Common myeloid progenitor, CD34-positive (primary cell): ENCODE data around the gene TSPAN5.

Source experiments
- CTCF ChIA-PET: fragments of 350-600 bp; sonication (Branson Sonifier 250); formaldehyde crosslinking; loops from one replicate; lab custom pipeline; 2021; ENCODE audit warnings: antibody characterized with exemption; lab: Charles Lee
- POLR2A ChIA-PET: fragments of 350-600 bp; sonication (Branson Sonifier 250); formaldehyde crosslinking; loops from one replicate; lab custom pipeline; 2021; ENCODE audit warnings: antibody characterized with exemption; lab: Charles Lee
- DNase-seq, 3 donors: peaks; one replicate each; pipeline versions ENCODE4 v3.0.0 to v3.0.0-alpha.2; 2013
- H3K27ac ChIP-seq, 2 experiments: 1 replicate in 1 of 2; 2 replicates in 1 of 2; pipeline ENCODE4 v1.7.0; 2013; ENCODE audit warnings: inconsistent platforms in 2 of 2, low read length in 2 of 2, mild to moderate bottlenecking in 2 of 2, low read depth in 1 of 2, moderate library complexity in 1 of 2; ENCODE audit not compliant: severe bottlenecking in 2 of 2, insufficient read depth in 1 of 2, poor library complexity in 1 of 2
- H3K27me3 ChIP-seq, 5 experiments: replicated peaks in 2 of 5; 1 replicate in 3 of 5; 2 replicates in 2 of 5; pipeline versions ENCODE4 v1.6.1 to v1.7.0; 2013; ENCODE audit warnings: low read length in 4 of 5, mild to moderate bottlenecking in 2 of 5, moderate library complexity in 2 of 5, inconsistent platforms in 1 of 5; ENCODE audit not compliant: insufficient read depth in 5 of 5, control insufficient read depth in 4 of 5
- H3K36me3 ChIP-seq, 4 experiments: 1 replicate in 2 of 4; 2 replicates in 2 of 4; pipeline versions ENCODE4 v1.6.1 to v1.7.0; 2013; ENCODE audit warnings: low read length in 3 of 4, control low read depth in 1 of 4, mild to moderate bottlenecking in 1 of 4; ENCODE audit not compliant: control insufficient read depth in 4 of 4, insufficient read depth in 4 of 4
- H3K4me1 ChIP-seq, 4 experiments: 1 replicate in 3 of 4; 2 replicates in 1 of 4; pipeline versions ENCODE4 v1.6.1 to v1.7.1; 2013; ENCODE audit warnings: low read length in 3 of 4, mild to moderate bottlenecking in 3 of 4, control low read depth in 1 of 4, inconsistent platforms in 1 of 4, moderate library complexity in 1 of 4; ENCODE audit not compliant: control insufficient read depth in 4 of 4, insufficient read depth in 4 of 4; ENCODE audit errors: control extremely low read depth in 1 of 4
- H3K4me3 ChIP-seq, 7 experiments: 1 replicate in 4 of 7; 2 replicates in 3 of 7; pipeline versions ENCODE4 v1.5.1 to v1.7.0; 2013; ENCODE audit warnings: mild to moderate bottlenecking in 7 of 7, low read length in 6 of 7, moderate library complexity in 6 of 7, inconsistent platforms in 2 of 7, low read depth in 2 of 7, control low read depth in 1 of 7; ENCODE audit not compliant: insufficient read depth in 4 of 7, control insufficient read depth in 1 of 7; ENCODE audit errors: extremely low read depth in 1 of 7
- H3K9me3 ChIP-seq, 5 experiments: 1 replicate in 4 of 5; 2 replicates in 1 of 5; pipeline versions ENCODE4 v1.6.1 to v1.7.1; 2013; ENCODE audit warnings: low read length in 4 of 5, mild to moderate bottlenecking in 2 of 5, inconsistent platforms in 1 of 5, low read depth in 1 of 5, moderate library complexity in 1 of 5; ENCODE audit not compliant: control insufficient read depth in 4 of 5, insufficient read depth in 2 of 5; ENCODE audit errors: control extremely low read depth in 1 of 5
- WGBS: methylation state at CpG from one replicate; pipeline ENCODE4 v1.1.5; 2013; ENCODE audit not compliant: insufficient coverage; 5-methylcytosine and 5-hydroxymethylcytosine counted together

Gene TSPAN5

DNA sequence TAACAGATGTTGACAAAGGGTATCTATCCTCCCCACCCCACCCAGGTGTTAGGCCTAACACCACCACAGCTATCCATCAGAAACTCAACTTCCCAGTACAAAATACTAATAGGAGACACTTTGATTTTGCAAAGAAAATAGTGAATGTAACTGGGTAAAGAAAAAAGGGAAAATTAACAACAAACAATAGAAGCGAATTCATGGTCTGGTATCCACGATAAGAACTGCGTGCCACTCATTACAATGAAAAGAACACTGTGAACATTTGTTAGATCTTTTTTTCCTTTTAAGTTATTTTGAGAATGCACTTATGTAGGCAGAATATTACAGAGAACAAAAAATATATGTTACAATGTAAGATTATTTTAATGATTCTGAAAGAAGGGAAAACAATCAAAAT, 12.0 kb downstream of the TSPAN5 start:
- Histone ChIP-seq H3K4me3 (no peak overlapping the region), H3K36me3 (peaks cover 0 to 2% (median 0%) of the 10 kb centered on the region in 4 experiments)
- no CpG with 5 or more reads among the region's 3 CpGs for WGBS

GRCh38 chr4:98645527-98645926, 12.9 kb downstream of the TSPAN5 start:
- ChIA-PET POLR2A (no interaction called here), CTCF (interaction anchor here (1.1 kb wide), 1 partner anchor 282 kb away, joined by 3 read pairs; no protein-coding TSS in a partner anchor)
- H3K9me3 ChIP-seq: peaks cover 0 to 3% (median 0%) of the 10 kb centered on the region in 5 experiments
- H3K36me3 ChIP-seq: no peaks in the 10 kb centered on the region
- H3K27me3 ChIP-seq: no peaks in the 10 kb centered on the region
- H3K27ac ChIP-seq: no peak overlapping the region
- H3K4me1 ChIP-seq: no peaks in the 10 kb centered on the region
- no peak overlapping the region for H3K4me3 ChIP-seq
- WGBS: 97% methylated on average over 5 of the region's 6 CpGs
- DNase-seq: no peak

More for the DNA sequence above, 12.0 kb downstream of the TSPAN5 start:
- Histone ChIP-seq H3K9me3 (peaks cover 0 to 4% (median 2%) of the 10 kb centered on the region in 5 experiments), H3K27ac (no peak overlapping the region), H3K4me1 (no peaks in the 10 kb centered on the region), H3K27me3 (no peaks in the 10 kb centered on the region)
- POLR2A ChIA-PET: no interaction called here
- no peak for DNase-seq
- CTCF ChIA-PET: interaction anchor here (1.1 kb wide), 1 partner anchor 281 kb away, joined by 3 read pairs; no protein-coding TSS in a partner anchor

GRCh38 chr4:98643755-98644154, 14.7 kb downstream of the TSPAN5 start:
- H3K27ac ChIP-seq: no peak overlapping the region
- ChIA-PET POLR2A (no interaction called here), CTCF (no interaction called here)
- H3K4me3 ChIP-seq: no peak overlapping the region
- H3K36me3 ChIP-seq: no peaks in the 10 kb centered on the region
- DNase-seq: no peak
- no peaks in the 10 kb centered on the region for H3K4me1 ChIP-seq
- no peaks in the 10 kb centered on the region for H3K27me3 ChIP-seq
- WGBS: 80% methylated on average over 1 of the region's 2 CpGs
- no peaks in the 10 kb centered on the region for H3K9me3 ChIP-seq

DNA sequence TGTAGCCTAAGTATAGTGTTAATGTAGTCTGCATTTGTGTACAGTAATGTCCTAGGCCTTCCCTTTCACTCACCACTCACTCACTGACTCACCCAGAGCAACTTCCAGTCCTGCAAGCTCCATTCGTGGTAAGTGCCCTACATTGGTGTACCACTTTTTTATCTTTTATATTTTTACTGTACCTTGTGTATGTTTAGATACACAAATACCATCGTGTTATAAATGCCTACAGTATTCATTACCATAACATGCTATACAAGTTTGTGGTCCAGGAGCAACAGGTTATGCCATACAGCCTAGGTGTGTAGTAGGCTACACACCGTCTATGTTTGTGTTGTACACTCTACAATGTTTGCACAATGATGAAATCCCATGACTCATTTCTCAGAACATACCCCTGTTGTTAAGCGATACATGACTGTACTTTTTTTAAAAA, 15.4 kb downstream of the TSPAN5 start:
- no CpG with 5 or more reads among the region's 4 CpGs for WGBS
- H3K27ac ChIP-seq: no peak overlapping the region
- H3K9me3 ChIP-seq: no peaks in the 10 kb centered on the region
- no peaks in the 10 kb centered on the region for H3K27me3 ChIP-seq
- H3K4me1 ChIP-seq: no peaks in the 10 kb centered on the region
- no peak for DNase-seq
- CTCF ChIA-PET: no interaction called here
- no peaks in the 10 kb centered on the region for H3K36me3 ChIP-seq
- POLR2A ChIA-PET: no interaction called here
- H3K4me3 ChIP-seq: no peak overlapping the region

GRCh38 chr4:98641906-98642668, 16.3 kb downstream of the TSPAN5 start:
- DNase-seq: no peak
- ChIA-PET POLR2A (no interaction called here), CTCF (no interaction called here)
- Histone ChIP-seq H3K27me3 (no peaks in the 10 kb centered on the region), H3K27ac (no peak overlapping the region), H3K4me3 (no peak overlapping the region), H3K4me1 (no peaks in the 10 kb centered on the region), H3K9me3 (no peaks in the 10 kb centered on the region), H3K36me3 (no peaks in the 10 kb centered on the region)
- WGBS: no CpG with 5 or more reads among the region's 3 CpGs

- DNase-seq: no peak
- no peaks in the 10 kb centered on the region for H3K27me3 ChIP-seq
- ChIA-PET CTCF (no interaction called here), POLR2A (no interaction called here)
- 97% methylated on average over 5 of the region's 5 CpGs for WGBS
- H3K36me3 ChIP-seq: no peaks in the 10 kb centered on the region
- H3K27ac ChIP-seq: no peak overlapping the region
- H3K4me3 ChIP-seq: no peak overlapping the region
- no peaks in the 10 kb centered on the region for H3K4me1 ChIP-seq
- H3K9me3 ChIP-seq: no peaks in the 10 kb centered on the region
These were observed 17.0 kb downstream of the TSPAN5 start for GRCh38 chr4:98641376-98641775.

DNA sequence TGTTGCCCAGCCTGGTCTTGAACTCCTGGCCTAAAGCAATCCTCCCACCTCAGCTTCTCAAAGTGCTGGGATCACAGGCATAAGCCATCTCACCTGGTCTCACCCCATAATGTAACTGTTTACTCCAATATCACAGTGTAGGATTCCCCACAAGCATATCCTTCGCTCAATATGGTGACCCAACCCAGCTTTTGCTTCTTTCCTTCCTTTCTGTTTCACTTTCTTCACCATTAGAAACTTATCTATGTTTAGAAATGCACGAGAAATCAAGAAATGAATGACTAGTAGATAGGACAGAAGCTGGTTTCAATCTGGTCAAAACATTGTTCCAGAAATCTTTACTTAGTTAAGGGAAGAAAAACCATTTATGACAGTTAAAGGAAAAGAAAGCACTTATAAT, 18.9 kb downstream of the TSPAN5 start:
- WGBS: no CpG with 5 or more reads among the region's 2 CpGs
- ChIA-PET POLR2A (no interaction called here), CTCF (interaction anchor here (1.2 kb wide), 1 partner anchor 9 kb away, joined by 4 read pairs; no protein-coding TSS in a partner anchor)
- Histone ChIP-seq H3K9me3 (no peaks in the 10 kb centered on the region), H3K27ac (no peak overlapping the region), H3K4me3 (no peak overlapping the region), H3K4me1 (no peaks in the 10 kb centered on the region), H3K36me3 (no peaks in the 10 kb centered on the region), H3K27me3 (no peaks in the 10 kb centered on the region)
- DNase-seq: no peak
